ENCODE data around the gene ICOS.

ICOS gene, protein sequence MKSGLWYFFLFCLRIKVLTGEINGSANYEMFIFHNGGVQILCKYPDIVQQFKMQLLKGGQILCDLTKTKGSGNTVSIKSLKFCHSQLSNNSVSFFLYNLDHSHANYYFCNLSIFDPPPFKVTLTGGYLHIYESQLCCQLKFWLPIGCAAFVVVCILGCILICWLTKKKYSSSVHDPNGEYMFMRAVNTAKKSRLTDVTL

DNA sequence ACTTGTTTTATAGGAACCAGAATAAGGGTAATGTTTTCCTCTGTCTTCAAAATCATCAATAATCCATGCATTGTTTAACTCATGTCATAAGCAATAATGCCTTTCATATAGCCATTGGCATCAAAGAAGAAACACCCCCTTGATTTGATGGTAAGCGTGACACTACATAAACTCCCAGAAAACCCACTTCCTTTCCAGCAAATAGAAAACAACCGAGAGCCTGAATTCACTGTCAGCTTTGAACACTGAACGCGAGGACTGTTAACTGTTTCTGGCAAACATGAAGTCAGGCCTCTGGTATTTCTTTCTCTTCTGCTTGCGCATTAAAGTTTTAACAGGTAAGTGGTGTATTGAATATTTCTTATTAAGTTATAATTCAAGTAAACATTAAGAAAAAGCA lies at the start of gene ICOS:
ICOS (plus strand) TSS at position 229 of the 400 bp plus-strand sequence; CDS start at position 281, 52 bp downstream.
- DNase-seq: no peak

DNA sequence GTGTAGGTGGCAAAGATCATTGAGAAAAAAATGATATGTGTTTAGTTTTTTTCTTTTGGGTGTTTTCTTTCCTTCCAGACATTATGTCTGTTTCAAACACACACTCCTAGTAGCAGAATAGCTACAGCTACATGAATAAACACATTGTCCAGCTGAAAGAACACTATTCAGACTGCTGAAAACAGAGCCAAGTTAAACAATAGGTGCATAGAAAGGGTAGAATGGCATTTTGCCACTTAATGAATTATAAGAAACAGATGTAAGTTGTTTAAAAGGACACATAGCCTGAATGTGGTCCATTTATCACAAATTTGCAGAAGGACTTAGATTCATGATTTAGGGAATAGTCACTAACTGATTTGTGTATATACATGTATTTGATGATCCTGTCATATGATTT lies 48.9 kb upstream of the ICOS start:
- DNase-seq: no peak

DNA sequence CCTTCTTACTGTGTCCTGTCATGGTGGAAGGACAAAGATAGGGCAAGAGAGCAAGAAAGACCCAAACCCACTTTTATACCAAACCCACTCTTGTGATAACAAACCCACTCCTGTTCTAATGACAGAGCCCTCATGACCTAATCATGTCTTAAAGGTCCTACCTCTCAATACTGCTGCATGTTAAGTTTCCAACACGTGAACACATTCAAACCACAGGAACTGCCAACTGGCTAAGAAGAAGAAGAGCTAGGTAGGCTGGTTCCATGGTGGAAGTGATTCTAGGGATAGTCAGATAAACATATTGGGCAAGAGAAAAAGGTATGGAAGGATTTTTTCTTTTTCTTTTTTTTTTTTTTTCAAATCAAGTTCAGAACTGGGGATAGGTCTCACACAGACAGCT lies 47.0 kb upstream of the ICOS start:
- no peak for DNase-seq

DNA sequence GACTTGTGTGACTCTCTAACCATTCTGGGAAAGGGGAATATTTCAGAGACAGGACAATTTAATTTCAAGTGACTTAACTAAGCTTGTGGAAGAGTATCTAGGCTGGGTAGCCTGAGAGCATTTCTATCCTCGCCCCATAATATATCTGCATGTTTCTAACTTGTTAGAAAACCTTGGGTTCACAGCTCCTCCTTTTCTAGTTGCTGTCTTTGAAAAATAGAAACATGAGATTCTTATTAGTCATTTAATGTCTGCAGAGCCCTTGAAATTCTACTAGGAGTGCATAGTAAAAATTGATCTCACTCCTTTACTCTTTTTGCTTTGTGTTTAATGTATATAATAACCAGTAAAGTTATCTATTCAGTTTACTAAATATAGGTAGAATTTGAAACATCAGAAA lies 46.6 kb upstream of the ICOS start:
- DNase-seq: no peak

DNA sequence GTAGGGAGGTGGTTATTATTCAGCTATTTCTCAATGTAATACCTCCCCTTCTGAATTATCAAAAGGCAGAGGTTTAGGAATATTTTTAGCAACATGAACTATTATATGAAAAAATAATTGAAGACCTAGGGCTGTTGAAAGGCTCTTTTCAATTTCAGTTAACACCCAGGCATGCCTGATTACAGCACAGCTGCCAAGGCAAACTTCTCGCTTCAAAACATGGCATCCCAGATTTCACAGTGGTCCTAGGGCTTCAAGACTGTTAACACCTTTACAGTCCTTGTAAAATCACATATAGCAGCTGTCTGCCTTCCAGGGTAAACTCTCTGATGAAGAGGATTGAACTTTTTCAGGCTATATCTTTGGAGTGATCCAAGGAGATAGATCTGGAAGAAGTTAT lies 45.8 kb upstream of the ICOS start:
- DNase-seq: no peak

DNA sequence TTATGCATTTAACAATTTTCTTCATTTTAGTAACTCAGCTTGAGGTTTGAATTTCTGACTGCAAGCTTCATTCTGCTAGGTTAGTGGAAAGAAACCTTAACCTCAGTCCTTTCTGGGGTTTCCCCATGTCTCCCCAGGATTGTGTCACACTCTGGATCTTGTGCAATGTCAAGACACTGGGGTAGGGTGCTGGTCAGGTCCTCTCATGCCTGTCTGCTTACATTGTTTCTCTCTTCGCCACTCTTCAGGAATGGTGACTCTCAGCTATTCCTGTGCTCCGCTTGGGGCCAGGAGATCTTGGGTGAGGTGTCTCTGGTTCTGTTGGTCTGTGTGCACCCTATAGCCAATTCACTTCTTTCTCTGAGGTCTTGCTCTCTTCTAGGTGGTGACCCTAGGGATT lies 45.1 kb upstream of the ICOS start:
- DNase-seq: no peak

DNA sequence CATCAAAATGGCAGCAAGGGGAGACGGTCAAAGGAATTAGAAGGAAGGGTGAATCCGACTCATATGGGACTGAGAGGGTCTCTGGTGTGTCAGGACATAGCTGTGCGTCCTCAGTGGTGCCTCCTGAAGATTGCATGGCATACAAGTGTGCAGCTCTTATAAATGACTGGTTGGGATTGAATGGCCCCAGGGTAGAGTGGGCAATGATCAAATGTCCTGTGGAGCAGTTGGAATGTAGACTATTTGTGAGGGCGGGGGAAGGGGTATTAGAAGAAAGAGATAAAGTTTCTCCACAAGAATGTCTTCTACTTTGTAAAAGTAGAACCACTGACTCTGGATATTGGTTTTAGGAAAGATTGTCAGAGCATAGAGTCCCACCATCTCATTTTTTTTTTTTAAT lies 44.4 kb upstream of the ICOS start:
- no peak for DNase-seq

DNA sequence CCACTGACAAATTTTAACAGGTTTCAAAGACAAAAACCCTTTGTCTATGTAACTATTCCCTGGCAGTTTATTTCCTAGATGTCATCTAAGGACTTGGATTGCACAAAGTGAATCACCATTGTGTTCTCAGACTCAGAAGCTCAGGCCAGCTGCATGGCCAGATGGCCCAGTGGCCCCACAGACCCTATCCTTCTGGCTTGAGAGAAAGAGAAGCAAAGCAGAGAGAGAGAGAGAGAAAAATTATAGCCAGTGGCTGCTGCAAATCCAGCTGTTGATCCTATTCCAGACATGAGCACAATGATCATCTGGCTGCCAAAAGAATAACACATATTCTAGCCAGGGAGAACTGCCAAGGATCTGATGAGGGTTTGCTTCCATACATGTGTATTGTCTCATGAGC lies 43.2 kb upstream of the ICOS start:
- peak; percentile 4 for DNase-seq

DNA sequence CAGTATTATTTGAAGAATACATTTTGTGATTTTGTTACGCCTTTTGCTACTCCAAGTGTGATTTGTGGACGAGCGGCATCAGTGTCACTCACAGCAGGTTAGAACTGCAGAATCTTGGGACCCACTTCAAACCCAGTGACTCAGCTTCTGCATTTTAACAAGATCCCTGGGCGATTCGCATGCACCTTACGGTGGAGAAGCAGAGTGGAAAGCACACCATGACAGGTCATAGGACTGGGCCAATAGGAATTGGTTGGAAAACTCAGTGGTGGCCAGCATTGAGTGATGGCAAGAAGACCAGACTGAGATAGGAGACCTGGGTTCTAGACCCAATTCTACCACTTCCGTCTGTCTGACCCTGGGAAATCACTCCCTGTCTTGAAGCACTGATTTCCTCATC lies 42.7 kb upstream of the ICOS start:
- no peak for DNase-seq

DNA sequence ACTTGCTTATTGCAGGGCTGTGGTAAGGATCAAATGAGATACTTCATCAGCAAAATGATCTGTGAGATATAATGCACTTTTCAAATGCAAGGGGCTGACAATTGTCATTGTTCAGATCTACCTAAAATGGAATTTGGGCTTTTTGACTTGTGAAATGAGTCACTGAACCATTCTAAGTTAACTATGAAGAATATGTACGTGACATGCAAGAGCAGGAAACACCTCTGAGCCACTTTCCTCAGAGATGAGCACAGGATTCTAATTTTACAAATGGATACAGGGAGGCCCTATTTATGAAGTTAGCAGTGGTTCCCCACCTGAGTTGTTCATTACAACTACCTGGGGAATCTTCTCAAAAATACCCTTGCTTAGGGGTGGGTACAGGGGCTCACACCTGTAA lies 42.3 kb upstream of the ICOS start:
- no peak for DNase-seq

DNA sequence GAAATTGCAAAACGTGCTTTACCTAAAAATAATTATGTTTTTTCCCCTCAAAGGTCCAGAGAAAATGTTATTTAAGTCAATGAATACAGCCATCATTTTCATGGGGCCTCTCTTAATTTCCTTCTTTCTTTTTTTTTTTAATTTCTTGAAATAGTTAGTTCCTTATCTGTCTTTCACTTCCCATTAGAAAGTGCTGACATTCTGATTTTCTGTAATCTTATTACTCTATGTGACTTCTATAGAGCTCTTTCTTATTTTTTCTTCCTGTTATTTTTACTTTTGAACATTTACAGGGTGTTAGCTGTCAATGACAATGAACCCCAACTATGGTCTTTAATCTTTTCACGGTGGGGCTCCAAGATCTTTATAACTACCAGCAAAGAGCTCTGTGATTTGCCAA lies 39.0 kb upstream of the ICOS start:
- no peak for DNase-seq

DNA sequence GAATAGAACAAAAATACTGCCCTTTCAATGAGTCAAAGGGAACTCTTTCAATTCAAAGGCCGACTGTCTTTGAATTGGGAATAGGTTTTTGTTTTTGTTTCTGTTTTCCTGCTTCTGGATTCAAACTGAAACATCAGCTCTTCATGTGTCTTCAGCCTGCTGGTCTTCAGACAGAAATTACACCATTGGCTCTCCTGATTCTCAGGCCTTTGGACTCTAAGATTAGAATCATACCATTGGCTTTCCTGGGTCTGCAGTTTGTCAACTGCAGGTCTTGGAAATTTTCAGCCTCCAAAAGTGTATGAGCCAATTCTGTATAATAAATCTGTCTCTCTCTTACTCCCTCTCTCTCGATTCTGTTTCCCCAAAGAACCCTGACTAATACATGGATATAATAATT lies 37.9 kb upstream of the ICOS start:
- DNase-seq: no peak

DNA sequence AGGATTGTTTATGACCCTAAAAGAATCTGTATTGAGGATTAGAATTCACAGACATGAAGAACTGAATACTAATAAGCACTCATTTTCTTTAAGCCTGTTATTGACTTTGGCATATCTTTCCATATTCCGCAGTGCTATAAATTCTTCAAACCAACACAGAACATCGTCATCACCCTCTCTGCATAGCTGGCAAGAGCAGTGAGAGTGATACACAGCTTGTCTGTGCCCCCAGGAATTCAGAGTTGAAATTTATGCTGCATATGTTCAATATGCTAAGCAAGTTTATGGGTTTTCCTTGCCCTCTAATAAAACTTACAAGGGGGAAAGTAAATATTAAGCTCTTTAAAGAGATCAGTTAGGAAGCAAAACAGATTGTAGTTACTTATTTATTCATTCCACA lies 36.3 kb upstream of the ICOS start:
- DNase-seq: no peak

DNA sequence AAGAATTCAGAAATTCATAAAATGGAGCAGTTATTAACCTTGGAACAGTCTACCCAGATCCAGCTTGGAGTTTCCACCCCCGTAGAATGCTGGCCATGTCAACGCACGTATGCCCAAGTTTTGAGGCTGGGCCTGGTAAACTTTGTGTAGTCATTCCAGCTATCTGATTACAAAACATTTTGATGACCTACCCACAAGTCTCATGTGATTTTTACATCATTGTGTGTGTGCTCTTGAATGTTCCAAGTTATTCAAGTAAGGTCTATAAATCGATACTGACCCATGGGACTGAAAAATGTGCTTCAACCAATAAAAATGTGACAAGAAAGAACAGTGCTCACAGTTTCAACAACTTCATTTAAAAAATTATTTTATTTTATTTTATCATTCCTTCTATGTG lies 32.5 kb upstream of the ICOS start:
- DNase-seq: no peak

DNA sequence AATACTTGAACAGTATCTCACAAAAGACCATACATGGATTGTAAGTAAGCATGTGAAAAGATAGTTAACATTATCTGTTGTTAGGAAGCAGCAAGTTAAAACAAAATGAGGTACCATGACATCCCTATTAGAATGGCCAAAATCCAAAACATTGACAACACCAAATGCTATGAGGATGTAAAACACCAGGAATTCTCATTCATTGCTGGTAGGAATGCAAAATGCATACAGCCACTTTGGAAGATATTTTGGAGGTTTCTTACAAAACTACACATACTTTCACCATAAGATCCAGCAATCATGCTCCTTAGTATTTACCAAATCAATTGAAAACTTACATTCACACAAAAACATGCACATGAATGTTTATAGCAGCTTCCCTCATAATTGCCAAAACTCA lies 30.9 kb upstream of the ICOS start:
- no peak for DNase-seq

DNA sequence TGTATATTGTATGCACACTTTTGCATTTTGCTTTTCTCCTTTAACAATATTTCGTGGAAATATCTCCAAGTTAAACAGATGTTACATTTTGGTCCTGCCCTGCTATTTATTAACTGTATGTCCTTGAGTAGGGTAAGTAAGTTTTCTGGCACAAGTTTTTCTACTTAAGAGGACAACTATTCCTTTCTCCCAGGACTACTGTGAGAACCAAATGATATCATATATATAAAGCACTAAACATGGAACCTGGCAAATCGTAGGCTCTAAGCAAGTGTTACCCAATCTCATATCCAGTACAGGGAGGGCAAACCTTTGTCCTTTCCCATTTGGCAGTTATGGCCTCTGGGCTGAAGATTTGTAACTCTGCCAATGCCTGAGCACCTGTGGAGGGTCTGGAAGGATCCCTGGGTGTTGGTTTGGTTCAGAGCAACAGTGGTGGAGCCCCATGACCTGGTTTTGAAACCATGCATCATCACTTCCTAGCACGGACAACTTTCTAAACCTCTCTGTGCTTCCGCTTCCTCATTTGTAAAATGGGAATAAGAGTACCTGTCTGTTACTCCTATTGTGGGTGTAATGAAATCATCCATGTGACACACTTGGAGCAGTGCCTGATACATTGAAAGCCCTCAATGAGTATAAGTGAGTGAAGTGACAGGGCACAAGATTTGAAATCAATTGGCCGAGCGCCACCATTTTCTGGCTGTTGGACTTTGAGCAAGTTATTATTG lies 28.3 kb upstream of the ICOS start:
- no peak for DNase-seq

DNA sequence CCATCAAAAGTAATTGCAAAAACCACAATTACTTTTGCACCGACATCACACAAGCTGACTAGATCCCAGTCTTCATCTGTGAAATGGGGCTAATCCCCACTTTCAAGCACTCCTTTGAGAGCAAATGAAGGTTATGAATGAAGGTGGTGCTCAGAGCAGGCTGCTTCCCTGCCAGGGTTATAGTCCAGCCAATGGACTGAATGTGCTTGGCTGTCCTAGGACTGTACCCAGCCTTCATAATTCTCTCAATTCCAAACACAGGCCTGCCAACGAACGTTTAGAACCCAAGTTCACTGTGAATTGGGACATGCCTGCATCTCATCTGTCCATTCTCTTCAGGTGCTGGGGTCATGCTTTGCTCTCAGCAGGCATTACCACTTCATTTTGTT lies 27.8 kb upstream of the ICOS start:
- no peak for DNase-seq

DNA sequence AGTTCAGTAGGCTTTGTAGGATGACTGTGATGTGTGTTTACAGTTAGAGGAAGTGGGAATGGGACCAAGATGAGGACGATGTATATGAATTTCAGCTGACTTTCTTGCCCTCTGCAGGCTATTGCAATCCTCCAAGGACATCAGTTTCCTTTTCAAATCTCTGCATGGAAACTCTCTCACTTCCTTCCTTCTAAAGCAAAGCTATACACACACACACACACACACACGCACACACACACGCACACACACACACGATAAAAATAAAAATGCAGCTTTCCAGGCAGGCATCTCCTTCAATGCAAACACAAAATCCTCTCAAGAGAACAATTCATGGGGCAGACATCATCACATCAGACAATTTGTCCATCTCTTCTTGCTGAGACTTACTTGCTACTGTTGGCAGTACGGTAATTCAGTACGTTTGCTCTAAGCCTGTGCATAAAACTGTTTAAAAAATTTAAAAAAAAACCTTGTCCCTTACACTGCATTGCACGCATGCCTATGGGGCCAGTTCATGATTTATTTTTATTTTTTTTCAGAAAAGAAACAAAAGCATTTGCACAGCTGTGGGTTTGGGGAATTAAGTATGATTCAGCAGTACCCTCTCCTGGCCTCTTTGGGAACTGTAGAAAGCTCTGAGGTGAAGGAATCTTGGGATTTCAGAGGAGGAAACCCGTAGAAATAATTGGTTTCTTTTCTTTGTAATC lies 27.1 kb upstream of the ICOS start:
- DNase-seq: no peak

DNA sequence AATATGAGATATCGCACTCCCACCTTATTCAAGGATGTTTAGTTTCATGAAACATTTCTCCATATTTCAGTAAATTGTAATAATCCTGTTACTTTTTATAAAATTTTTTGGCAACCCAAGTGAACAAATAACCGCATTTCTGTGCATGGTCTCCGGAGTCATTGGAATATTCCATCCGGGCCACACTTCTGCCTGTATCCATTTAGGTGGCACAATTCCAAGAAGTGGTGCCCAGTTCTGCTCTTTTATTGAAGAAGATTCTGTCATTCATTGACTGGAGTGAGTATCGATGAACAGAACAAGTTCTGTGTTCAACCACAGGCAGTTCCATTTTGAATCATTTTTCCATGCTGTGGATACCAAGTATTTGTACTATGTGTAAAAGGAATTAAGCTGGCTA lies 26.6 kb upstream of the ICOS start:
- no peak for DNase-seq

DNA sequence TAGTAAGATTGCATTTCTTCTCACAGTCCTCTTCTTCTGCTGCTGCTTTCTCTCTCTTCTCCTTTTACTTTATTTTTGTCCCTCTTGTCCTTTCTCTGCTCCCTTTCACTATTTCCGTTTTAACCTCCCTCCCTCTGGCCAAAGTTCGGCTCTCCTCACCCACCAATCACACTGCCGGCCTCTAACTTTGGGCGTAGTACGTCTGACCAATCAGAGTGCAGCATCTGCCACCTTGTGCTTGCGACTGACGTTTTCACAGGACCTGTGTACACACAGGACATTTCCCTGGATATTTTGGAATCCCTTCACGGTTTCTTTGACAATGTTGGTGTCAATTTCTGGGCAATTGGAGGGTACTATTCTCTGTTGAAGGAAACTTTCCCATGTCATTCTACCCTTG lies 22.6 kb upstream of the ICOS start:
- DNase-seq: no peak

DNA sequence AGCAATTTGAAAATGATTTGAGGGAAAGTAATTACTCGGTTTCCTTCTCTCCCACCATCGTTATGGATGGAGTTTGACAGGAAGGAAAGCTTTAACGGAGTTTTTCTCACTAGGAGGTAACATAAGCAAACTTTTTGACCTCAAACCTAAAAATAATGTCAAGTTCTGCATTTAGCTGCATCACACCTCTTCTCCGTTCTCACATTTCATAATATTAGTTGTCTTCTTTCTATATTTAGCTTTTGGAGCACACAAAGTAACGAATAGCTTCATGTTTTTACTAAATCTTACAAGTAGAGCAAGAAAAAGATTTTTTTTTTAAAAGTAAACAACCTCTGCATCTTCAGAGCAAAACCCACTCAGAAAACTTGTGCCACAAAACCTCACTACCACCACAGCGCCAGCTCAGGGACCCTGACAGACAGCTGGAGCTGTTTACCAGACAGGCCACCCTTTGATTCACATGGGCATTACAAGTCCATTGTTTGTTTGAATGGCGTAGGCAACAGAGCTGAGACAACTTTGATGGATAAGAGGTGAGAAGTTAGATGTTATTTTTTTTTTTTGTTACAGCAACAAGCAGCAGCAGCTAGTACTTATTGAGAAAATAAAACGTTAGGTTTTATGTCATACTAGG lies 21.9 kb upstream of the ICOS start:
- no peak for DNase-seq

DNA sequence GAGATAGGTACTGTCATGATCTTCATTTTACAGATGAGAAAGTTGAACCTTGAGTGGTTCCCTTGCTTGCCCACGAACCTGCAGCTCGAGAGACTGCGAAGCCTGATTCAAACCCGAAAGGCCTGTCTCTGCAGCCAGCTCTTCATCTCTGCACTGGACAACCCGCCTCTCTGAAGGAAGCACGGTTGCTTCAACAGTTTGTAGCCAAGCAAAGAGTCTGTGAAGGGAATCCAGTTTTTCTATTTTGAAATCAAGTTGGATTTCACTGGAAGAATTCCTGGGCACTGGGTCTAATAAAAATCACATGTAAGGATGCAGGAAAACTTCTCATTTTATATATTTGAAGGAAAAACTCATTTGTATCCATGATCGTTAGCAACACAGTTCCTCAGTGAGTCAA lies 21.3 kb upstream of the ICOS start:
- no peak for DNase-seq

DNA sequence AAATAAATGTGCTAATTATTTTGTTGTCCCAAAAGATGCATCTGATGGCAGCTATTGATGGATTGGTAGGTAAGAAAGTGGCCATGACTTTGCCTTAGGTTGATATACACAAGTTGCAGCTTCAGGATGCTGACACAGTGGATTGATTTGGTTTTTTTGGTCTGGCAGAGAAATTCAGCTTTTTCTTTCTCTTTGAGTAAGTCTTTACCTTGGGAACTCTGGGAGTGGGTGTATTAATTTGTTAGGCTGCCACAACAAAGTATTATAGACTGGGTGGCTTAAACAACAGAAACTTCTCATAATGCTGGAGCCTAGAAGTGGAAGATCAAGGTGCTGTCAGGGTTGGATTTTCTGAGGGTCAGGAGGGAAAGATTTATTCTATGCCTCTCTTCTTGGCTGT lies 19.8 kb upstream of the ICOS start:
- DNase-seq: no peak

DNA sequence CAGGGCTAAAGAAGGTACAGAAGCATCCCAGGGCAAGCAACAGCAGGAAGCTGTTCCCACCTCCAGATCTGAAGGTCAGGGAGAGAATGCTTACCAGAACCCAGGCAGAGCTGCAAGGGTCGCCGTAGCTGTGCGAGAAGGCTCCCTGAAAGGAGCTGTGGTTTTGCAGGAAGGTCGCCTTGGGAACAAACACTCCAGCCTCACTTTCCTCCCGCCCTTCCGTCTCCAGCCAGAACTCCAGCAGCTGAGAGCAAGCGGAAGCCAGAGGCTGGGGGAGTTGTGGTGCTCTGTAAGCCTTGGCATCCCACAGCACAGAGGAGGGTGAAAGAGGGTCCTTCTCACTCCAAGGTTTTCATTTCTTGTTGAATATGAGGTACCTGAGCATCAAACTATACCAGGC lies 18.3 kb upstream of the ICOS start:
- DNase-seq: no peak
